ENCODE measurements around the gene LSMEM2. TPM values are rescaled to one million over a fixed set of nuclear protein-coding genes. Genes with fewer than 3 reads are reported as not detected.
A peak's percentile ranks its signal among the peaks of the same experiment; 100 is the strongest.

The LSMEM2 gene
- total and polyA plus RNA-seq, 2 of the 8 experiments (the other 6 are each of a cell fraction or from before 2014, with no cell fraction given) = 0.58 to 0.68 TPM

DNA sequence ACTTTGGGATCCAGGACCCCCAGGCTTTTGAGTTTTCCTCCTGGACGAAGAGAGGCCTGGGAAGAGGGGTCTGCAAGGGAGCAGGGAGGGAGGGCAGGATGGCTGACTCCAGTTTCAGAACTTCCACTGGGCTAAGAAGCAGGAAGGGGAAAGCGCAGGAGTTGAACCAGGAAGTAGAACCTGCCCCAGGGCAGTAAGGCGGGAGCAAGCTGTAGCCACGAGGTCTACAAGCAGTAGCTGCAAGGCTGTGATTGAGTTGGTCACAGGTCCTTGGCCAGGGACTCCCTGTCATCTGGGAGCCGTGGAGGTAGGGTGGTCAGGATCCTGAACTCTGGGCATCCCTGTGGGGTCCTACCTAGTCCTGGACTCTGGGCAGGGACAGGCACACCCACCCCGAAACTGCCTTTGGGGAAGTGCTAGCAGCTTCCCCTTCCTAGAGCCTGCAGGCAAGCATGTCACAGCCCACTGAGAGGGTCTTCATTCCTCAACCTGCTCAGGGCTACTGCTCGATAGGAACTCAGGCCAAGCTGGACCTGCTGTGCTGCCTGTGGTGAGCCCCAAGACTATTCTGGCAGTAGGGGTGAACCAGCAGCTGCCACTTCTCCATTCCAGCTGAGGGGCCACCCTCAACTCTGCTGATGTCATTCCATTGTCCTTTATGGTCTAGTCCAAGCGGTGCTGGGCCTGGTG lies 48.6 kb upstream of the LSMEM2 start:
- H3K27ac ChIP-seq (ENCODE audit: low read depth, low read length) = no peak overlapping the region
- no peak overlapping the region for H2AK5ac ChIP-seq (ENCODE audit: low read depth, low read length)
- peaks cover 0 to 20% (median 8%) of the 10 kb centered on the region in 4 experiments; a peak in 6 of 7 replicates for H3K4me1 ChIP-seq (replicated peaks in 1 of 4; ENCODE audit: control insufficient read depth in 3 of 4, insufficient read depth in 4 of 4, low read length in 3 of 4)
- H2BK120ac ChIP-seq (replicated peaks; ENCODE audit: low read depth, low read length) = no peak overlapping the region
- no peak overlapping the region for H4K91ac ChIP-seq (replicated peaks; ENCODE audit: insufficient read length, low read length)
- H3K79me1 ChIP-seq (ENCODE audit: low read depth, low read length) = no peaks in the 10 kb centered on the region
- FAIRE-seq = no peak
- H3K4ac ChIP-seq (replicated peaks; ENCODE audit: insufficient read length, low read depth, low read length) = no peak overlapping the region
- peaks cover 0 to 3% of the 10 kb centered on the region in 2 experiments for H4K20me1 ChIP-seq (replicated peaks in 1 of 2; ENCODE audit: control insufficient read depth in 1 of 2, insufficient read depth in 2 of 2, low read length in 2 of 2)
- peak overlapping the region in 1 of 4 experiments; percentile 28; a peak in 2 of 7 replicates for H3K9ac ChIP-seq (replicated peaks in 1 of 4; ENCODE audit: extremely low read depth in 1 of 4, low read depth in 3 of 4, low read length in 3 of 4)
- H2BK15ac ChIP-seq (ENCODE audit: low read length) = peak overlapping the region; percentile 46; the same call in 1 of the 2 replicates
- 0 out of 2 replicates have a peak overlapping the region, but pooled peaks have one; percentile 50 for H2BK12ac ChIP-seq (ENCODE audit: low read depth, low read length)
- CTCF ChIA-PET (ENCODE audit: partially characterized antibody) = interaction anchor here (1.0 to 48.1 kb wide), 6 partner anchors 8 to 94 kb away, joined by 4 to 2149 read pairs (median 320); partner anchors contain the start of genes GNAI2, GNAT1, LSMEM2 and SEMA3B
- no peak overlapping the region for H4K5ac ChIP-seq (ENCODE audit: insufficient read length, low read depth, low read length)
- no peak overlapping the region for H3K14ac ChIP-seq (ENCODE audit: insufficient read length)
- H3K23ac ChIP-seq (ENCODE audit: insufficient read length) = no peak overlapping the region
- H3K56ac ChIP-seq (replicated peaks; ENCODE audit: insufficient read length, low read depth, low read length) = no peak overlapping the region
- DNase-seq (ENCODE audit: low read depth in 1 of 2, low spot score in 2 of 2) = no peak
- no peaks in the 10 kb centered on the region for H3K79me2 ChIP-seq (ENCODE audit: control insufficient read depth in 1 of 2, insufficient read depth in 2 of 2, low read length in 2 of 2)
- 87% methylated on average over 8 of the region's 8 CpGs; no CpG with 5 or more reads in 1 of the 2 experiments for WGBS, 2 experiments (ENCODE audit: extremely low coverage in 1 of 2, insufficient coverage in 1 of 2, insufficient read length in 1 of 2, insufficient replicate concordance in 2 of 2, low coverage in 1 of 2, low lambda C conversion rate in 2 of 2, missing lambda C conversion rate in 1 of 2)
- H3K27me3 ChIP-seq (replicated peaks in 1 of 4; ENCODE audit: control insufficient read depth in 3 of 4, extremely low read depth in 1 of 4, insufficient read depth in 3 of 4, low read length in 3 of 4) = peaks cover 0 to 3% (median 1%) of the 10 kb centered on the region in 4 experiments; a peak in 4 of 7 replicates
- H3K18ac ChIP-seq (ENCODE audit: extremely low read depth, low read length) = no peak overlapping the region
- peak overlapping the region; percentile 36; the same call in 1 of the 2 replicates for H4K8ac ChIP-seq (ENCODE audit: extremely low read depth, insufficient read depth, low read length)
- H2BK5ac ChIP-seq (ENCODE audit: low read depth, low read length) = peak overlapping the region; percentile 16; the same call in 1 of the 2 replicates
- H3K4me2 ChIP-seq (ENCODE audit: insufficient read depth in 1 of 2, low read depth in 2 of 2, low read length in 2 of 2) = no peak overlapping the region
- H3K36me3 ChIP-seq (ENCODE audit: control insufficient read depth in 2 of 4, insufficient read depth in 4 of 4, low read length in 3 of 4) = no peaks in the 10 kb centered on the region
- no peak overlapping the region for H3K4me3 ChIP-seq (ENCODE audit: extremely low read depth in 1 of 4, insufficient read depth in 2 of 4, low read depth in 3 of 4, low read length in 4 of 4)
- 0 out of 2 replicates have a peak overlapping the region, but pooled peaks have one; percentile 72 for H2BK20ac ChIP-seq (ENCODE audit: low read length)
- POLR2A ChIA-PET (ENCODE audit: partially characterized antibody) = interaction anchor here (0.8 to 6.5 kb wide), 8 partner anchors 7 to 37 kb away, joined by 3 to 41 read pairs (median 4); partner anchors contain the start of gene GNAI2
- no peak overlapping the region for H2AFZ ChIP-seq (ENCODE audit: low read length)
- no peaks in the 10 kb centered on the region for H3K9me3 ChIP-seq (ENCODE audit: insufficient read depth in 2 of 2, low read depth in 1 of 2, low read length in 1 of 2)
- peaks cover 13% of the 10 kb centered on the region; the same call in 1 of the 2 replicates for H3K23me2 ChIP-seq (ENCODE audit: low read depth, low read length)
- TF ChIP-seq PHF8 (conservative IDR thresholded peaks at IDR 0.05; ENCODE audit: low read depth, low read length) (no peak), ASH2L (IDR thresholded peaks at IDR 0.05; ENCODE audit: low read length) (no peak), SP2 (IDR thresholded peaks at IDR 0.05; ENCODE audit: low read length) (no peak), CEBPB (IDR thresholded peaks at IDR 0.05; ENCODE audit: low read depth, low read length) (no peak), EGR1 (IDR thresholded peaks at IDR 0.05; ENCODE audit: borderline replicate concordance, low read depth, low read length) (no peak), CBX5 (IDR thresholded peaks at IDR 0.05; ENCODE audit: low read depth, low read length) (no peak), RBBP5 (IDR thresholded peaks at IDR 0.05; ENCODE audit: borderline replicate concordance, low read depth, low read length) (no peak), SIN3A (conservative IDR thresholded peaks at IDR 0.05 in 1 of 2, IDR thresholded peaks at IDR 0.05 in 1 of 2; ENCODE audit: low read depth in 1 of 2, low read length in 2 of 2) (no peak), CREB1 (IDR thresholded peaks at IDR 0.05) (no peak), TEAD4 (IDR thresholded peaks at IDR 0.05; ENCODE audit: low read depth, low read length) (no peak), MAFK (IDR thresholded peaks at IDR 0.05; ENCODE audit: low read depth, low read length) (no peak), RNF2 (IDR thresholded peaks at IDR 0.05; ENCODE audit: borderline replicate concordance, low read depth, low read length, missing control alignments, poor library complexity, severe bottlenecking) (no peak)
